Fibroblast of lung (primary cell): ENCODE results near the gene TNIP1. TPM values are rescaled to one million over a fixed set of nuclear protein-coding genes. Genes with fewer than 3 reads are reported as not detected.

Source experiments
- DNase-seq, 2 donors: peaks; one replicate each; pipeline versions ENCODE4 v3.0.0 to v3.0.0-alpha.2; 2010; ENCODE audit warnings: low read depth in 2 of 2
- H2AFZ ChIP-seq: 2 replicates; pipeline ENCODE4 v1.5.1; 2012; ENCODE audit warnings: low read length, control low read depth, inconsistent platforms
- H3K27ac ChIP-seq: 2 replicates; pipeline ENCODE4 v1.5.1; 2011; ENCODE audit warnings: low read length, control low read depth; ENCODE audit not compliant: insufficient read depth
- H3K27me3 ChIP-seq: 2 replicates; pipeline ENCODE4 v1.5.1; 2011; ENCODE audit warnings: mild to moderate bottlenecking, low read length; ENCODE audit not compliant: control insufficient read depth, insufficient read depth
- H3K36me3 ChIP-seq: 2 replicates; pipeline ENCODE4 v1.5.1; 2011; ENCODE audit warnings: low read length; ENCODE audit not compliant: control insufficient read depth, insufficient read depth
- H3K4me1 ChIP-seq: 2 replicates; pipeline ENCODE4 v1.5.1; 2011; ENCODE audit warnings: low read length; ENCODE audit not compliant: control insufficient read depth, insufficient read depth; ENCODE audit errors: extremely low read depth
- H3K4me2 ChIP-seq: 2 replicates; pipeline ENCODE4 v1.5.1; 2011; ENCODE audit warnings: low read length, control low read depth; ENCODE audit not compliant: insufficient read depth; ENCODE audit errors: extremely low read depth
- H3K4me3 ChIP-seq, 4 experiments: fragments of 200-600 bp in 1 of 4; sonication (generic) in 1 of 4; replicated peaks in 1 of 4; 2 replicates each; pipeline ENCODE4 v1.5.1; 2011 to 2016; ENCODE audit warnings: low read length in 4 of 4, low read depth in 3 of 4, mild to moderate bottlenecking in 3 of 4, control low read depth in 2 of 4, inconsistent platforms in 1 of 4, mixed read lengths in 1 of 4; ENCODE audit not compliant: insufficient read depth in 1 of 4; ENCODE audit errors: control extremely low read depth in 1 of 4
- H3K79me2 ChIP-seq: 2 replicates; pipeline ENCODE4 v1.5.1; 2012; ENCODE audit warnings: mild to moderate bottlenecking, low read length, inconsistent platforms; ENCODE audit not compliant: control insufficient read depth, insufficient read depth
- H3K9ac ChIP-seq: 2 replicates; pipeline ENCODE4 v1.5.1; 2011; ENCODE audit warnings: mild to moderate bottlenecking, low read length, control low read depth; ENCODE audit not compliant: insufficient read depth
- H3K9me3 ChIP-seq: 2 replicates; pipeline ENCODE4 v1.5.1; 2012; ENCODE audit warnings: low read depth, low read length; ENCODE audit not compliant: control insufficient read depth, insufficient read depth
- H4K20me1 ChIP-seq: 2 replicates; pipeline ENCODE4 v1.5.1; 2011; ENCODE audit warnings: low read length; ENCODE audit not compliant: control insufficient read depth, insufficient read depth; ENCODE audit errors: extremely low read depth
- EZH2 ChIP-seq: IDR thresholded peaks from 2 replicates; pipeline ENCODE4 v1.5.1; 2012; ENCODE audit warnings: low read length, control low read depth, mild to moderate bottlenecking; ENCODE audit errors: missing control alignments
- polyA plus RNA-seq, 2 donors: library from polyadenylated mRNA; depleted of rRNA in 1 of 2; stranded (reverse) in 1 of 2; unstranded in 1 of 2; fragments of >200 nt; gene quantifications; 2 replicates each; pipeline ENCODE4 v1.2.1, GENCODE V29; 2011 to 2012; ENCODE audit warnings: missing spikeins in 1 of 2
- total RNA-seq: library from RNA; depleted of rRNA; stranded (reverse); fragments of >200 nt; gene quantifications from 2 replicates; pipeline ENCODE4 v1.2.1, GENCODE V29; 2014
- TF ChIP-seq, protein P1 (sequence below), 2 donors: IDR thresholded peaks in 1 of 2; conservative IDR thresholded peaks in 1 of 2; 1 replicate in 1 of 2; 2 replicates in 1 of 2; pipeline ENCODE4 v1.5.1; 2011 to 2012; ENCODE audit warnings: low read length in 2 of 2, control low read depth in 1 of 2, inconsistent platforms in 1 of 2, low read depth in 1 of 2, mild to moderate bottlenecking in 1 of 2

Gene TNIP1
- total and polyA plus RNA-seq, 2 donors (not counting 1 experiment from before 2014, with no cell fraction given) = 47.2 to 59.1 TPM

DNA sequence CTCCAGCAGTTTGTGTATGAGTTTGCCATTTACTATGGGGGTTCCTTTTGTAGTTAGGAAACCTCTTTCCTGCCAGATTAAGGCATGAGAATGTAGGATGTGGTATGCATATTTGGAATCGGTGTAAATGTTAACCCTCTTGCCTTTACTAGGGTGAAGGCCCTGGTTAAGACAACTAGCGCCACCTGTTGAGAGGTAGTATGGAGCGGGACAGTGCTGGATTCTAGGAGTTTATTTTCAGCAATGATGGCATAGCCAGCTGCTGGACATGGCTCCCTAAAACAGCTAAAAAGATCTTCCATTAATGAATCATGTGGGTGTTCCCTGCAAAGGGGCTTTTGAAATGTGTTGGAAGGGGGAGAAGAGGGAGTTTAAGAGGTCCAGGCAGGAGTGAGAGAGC, 91.1 kb downstream of the TNIP1 start:
- Histone ChIP-seq H3K27me3 (no peaks in the 10 kb centered on the region), H3K36me3 (no peaks in the 10 kb centered on the region), H3K27ac (no peak overlapping the region), H3K4me3 (no peak overlapping the region), H3K4me1 (no peaks in the 10 kb centered on the region), H2AFZ (no peak overlapping the region), H3K9me3 (no peaks in the 10 kb centered on the region), H3K4me2 (no peak overlapping the region), H3K79me2 (no peaks in the 10 kb centered on the region), H4K20me1 (no peaks in the 10 kb centered on the region), H3K9ac (no peak overlapping the region)
- no peak for DNase-seq
- TF ChIP-seq, protein P1, sequence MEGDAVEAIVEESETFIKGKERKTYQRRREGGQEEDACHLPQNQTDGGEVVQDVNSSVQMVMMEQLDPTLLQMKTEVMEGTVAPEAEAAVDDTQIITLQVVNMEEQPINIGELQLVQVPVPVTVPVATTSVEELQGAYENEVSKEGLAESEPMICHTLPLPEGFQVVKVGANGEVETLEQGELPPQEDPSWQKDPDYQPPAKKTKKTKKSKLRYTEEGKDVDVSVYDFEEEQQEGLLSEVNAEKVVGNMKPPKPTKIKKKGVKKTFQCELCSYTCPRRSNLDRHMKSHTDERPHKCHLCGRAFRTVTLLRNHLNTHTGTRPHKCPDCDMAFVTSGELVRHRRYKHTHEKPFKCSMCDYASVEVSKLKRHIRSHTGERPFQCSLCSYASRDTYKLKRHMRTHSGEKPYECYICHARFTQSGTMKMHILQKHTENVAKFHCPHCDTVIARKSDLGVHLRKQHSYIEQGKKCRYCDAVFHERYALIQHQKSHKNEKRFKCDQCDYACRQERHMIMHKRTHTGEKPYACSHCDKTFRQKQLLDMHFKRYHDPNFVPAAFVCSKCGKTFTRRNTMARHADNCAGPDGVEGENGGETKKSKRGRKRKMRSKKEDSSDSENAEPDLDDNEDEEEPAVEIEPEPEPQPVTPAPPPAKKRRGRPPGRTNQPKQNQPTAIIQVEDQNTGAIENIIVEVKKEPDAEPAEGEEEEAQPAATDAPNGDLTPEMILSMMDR (conservative IDR thresholded peaks at IDR 0.05 in 1 of 2, IDR thresholded peaks at IDR 0.05 in 1 of 2; ENCODE audit: low read depth in 1 of 2, low read length in 2 of 2) = peak in 1 of 2 donors; percentile 9
- TF ChIP-seq EZH2 = no peak

- H4K20me1 ChIP-seq = no peaks in the 10 kb centered on the region
- H3K9ac ChIP-seq = no peak overlapping the region
- no peak overlapping the region for H2AFZ ChIP-seq
- H3K4me2 ChIP-seq = no peak overlapping the region
- H3K27ac ChIP-seq = no peak overlapping the region
- H3K4me3 ChIP-seq = no peak overlapping the region
- no peaks in the 10 kb centered on the region for H3K4me1 ChIP-seq
- no peaks in the 10 kb centered on the region for H3K27me3 ChIP-seq
- no peak for DNase-seq
- no peaks in the 10 kb centered on the region for H3K79me2 ChIP-seq
- no peaks in the 10 kb centered on the region for H3K9me3 ChIP-seq
- no peaks in the 10 kb centered on the region for H3K36me3 ChIP-seq
- TF ChIP-seq EZH2 = no peak
- TF ChIP-seq, protein P1 (conservative IDR thresholded peaks at IDR 0.05 in 1 of 2, IDR thresholded peaks at IDR 0.05 in 1 of 2; ENCODE audit: low read depth in 1 of 2, low read length in 2 of 2) = no peak
Observed at GRCh38 chr5:150987746-150988145, 93.1 kb downstream of the TNIP1 start.

Other genes starting within 250 kb of the TNIP1 start
- 0.17 TPM in 1 of 2 replicates, not detected in the other for gene IRGM, start 234.5 kb downstream of the TNIP1 start, total RNA-seq
- gene IRGM, start 234.5 kb downstream of the TNIP1 start, polyA plus RNA-seq = 0.17 TPM in 1 of 2 replicates, not detected in the other
- 8.0 and 9.9 TPM in 2 replicates for gene ZNF300, start 176.1 kb downstream of the TNIP1 start, total RNA-seq
- 5.2 TPM in 2 replicates for gene ZNF300, start 176.1 kb downstream of the TNIP1 start, polyA plus RNA-seq
- gene GPX3, start 60.4 kb downstream of the TNIP1 start, total RNA-seq = 126 and 182 TPM in 2 replicates
- 217 and 267 TPM in 2 replicates for gene GPX3, start 60.4 kb downstream of the TNIP1 start, polyA plus RNA-seq
- gene ANXA6, start 76.7 kb upstream of the TNIP1 start, total RNA-seq = 430 and 615 TPM in 2 replicates
- 421 and 591 TPM in 2 replicates for gene ANXA6, start 76.7 kb upstream of the TNIP1 start, polyA plus RNA-seq
- gene CCDC69, start 143.1 kb upstream of the TNIP1 start, total RNA-seq = 4.0 and 6.4 TPM in 2 replicates
- gene CCDC69, start 143.1 kb upstream of the TNIP1 start, polyA plus RNA-seq = 1.5 and 2.3 TPM in 2 replicates
- gene GM2A, start 172.2 kb upstream of the TNIP1 start, total RNA-seq = 24.9 and 28.2 TPM in 2 replicates
- gene GM2A, start 172.2 kb upstream of the TNIP1 start, polyA plus RNA-seq = 11.9 and 20.0 TPM in 2 replicates
- gene SLC36A3, start 222.7 kb upstream of the TNIP1 start, total RNA-seq = not detected in 2 replicates
- not detected in 2 replicates for gene SLC36A3, start 222.7 kb upstream of the TNIP1 start, polyA plus RNA-seq